H9 (cell line): ENCODE results near the gene DIPK1B. TPM values are rescaled to one million over a fixed set of nuclear protein-coding genes. Genes with fewer than 3 reads are reported as not detected.
A peak's percentile ranks its signal among the peaks of the same experiment; 100 is the strongest.
"Not testable (repeated sequence)": the region's sequence is repeated elsewhere in the genome, so short reads cannot be mapped to it uniquely, and the experiment has no call there.

ENCODE experiments used
- DNase-seq: peaks from one replicate; pipeline ENCODE4 v3.0.0-alpha.2; 2017
- H2AFZ ChIP-seq: one replicate; pipeline ENCODE4 v1.6.1; 2013; ENCODE audit warnings: mild to moderate bottlenecking, low read length, control low read depth, moderate library complexity
- H2AK5ac ChIP-seq: 2 replicates; pipeline ENCODE4 v1.6.1; 2013; ENCODE audit warnings: low read length, control low read depth, mixed read lengths; ENCODE audit not compliant: insufficient read length
- H2BK120ac ChIP-seq: one replicate; pipeline ENCODE4 v1.6.1; 2013; ENCODE audit warnings: low read depth, mild to moderate bottlenecking, low read length, control low read depth, inconsistent platforms; ENCODE audit not compliant: poor library complexity, severe bottlenecking
- H2BK12ac ChIP-seq: 2 replicates; pipeline ENCODE4 v1.6.1; 2013; ENCODE audit warnings: low read length, control low read depth, mixed read lengths, low read depth; ENCODE audit not compliant: insufficient read length
- H2BK15ac ChIP-seq: 2 replicates; pipeline ENCODE4 v1.6.1; 2013; ENCODE audit warnings: low read depth, low read length, control low read depth
- H2BK20ac ChIP-seq: one replicate; pipeline ENCODE4 v1.6.1; 2013; ENCODE audit warnings: low read depth, mild to moderate bottlenecking, low read length, control low read depth, inconsistent platforms; ENCODE audit not compliant: poor library complexity, severe bottlenecking
- H2BK5ac ChIP-seq: 2 replicates; pipeline ENCODE4 v1.6.1; 2013; ENCODE audit warnings: low read length, control low read depth, mixed read lengths; ENCODE audit not compliant: insufficient read length
- H3K14ac ChIP-seq: 2 replicates; pipeline ENCODE4 v1.6.1; 2013; ENCODE audit warnings: low read length, control low read depth; ENCODE audit not compliant: insufficient read depth
- H3K18ac ChIP-seq: 2 replicates; pipeline ENCODE4 v1.6.1; 2013; ENCODE audit warnings: low read depth, mild to moderate bottlenecking, mixed read lengths, low read length, control low read depth; ENCODE audit not compliant: insufficient read length
- H3K23ac ChIP-seq: 2 replicates; pipeline ENCODE4 v1.6.1; 2013; ENCODE audit warnings: low read length, control low read depth, mixed read lengths, low read depth; ENCODE audit not compliant: insufficient read length
- H3K23me2 ChIP-seq: 2 replicates; pipeline ENCODE4 v1.6.1; 2013; ENCODE audit warnings: low read depth, mild to moderate bottlenecking, mixed read lengths, low read length, control low read depth; ENCODE audit not compliant: insufficient read length, poor library complexity, severe bottlenecking
- H3K27ac ChIP-seq: 2 replicates; pipeline ENCODE4 v1.5.1; 2013; ENCODE audit warnings: low read length, control low read depth, mixed read lengths, low read depth; ENCODE audit not compliant: insufficient read length
- H3K27me3 ChIP-seq: 2 replicates; pipeline ENCODE4 v1.6.1; 2013; ENCODE audit warnings: low read length, control low read depth, inconsistent platforms; ENCODE audit not compliant: insufficient read depth
- H3K4ac ChIP-seq: 2 replicates; pipeline ENCODE4 v1.6.1; 2013; ENCODE audit warnings: low read depth, mild to moderate bottlenecking, control low read depth, inconsistent platforms, low read length, moderate library complexity
- H3K4me1 ChIP-seq: 2 replicates; pipeline ENCODE4 v1.6.1; 2013; ENCODE audit warnings: low read length, control low read depth, inconsistent platforms; ENCODE audit not compliant: insufficient read depth
- H3K4me2 ChIP-seq: 2 replicates; pipeline ENCODE4 v1.6.1; 2013; ENCODE audit warnings: low read length, control low read depth, mixed read lengths; ENCODE audit not compliant: insufficient read length, insufficient read depth
- H3K56ac ChIP-seq: 2 replicates; pipeline ENCODE4 v1.6.1; 2013; ENCODE audit warnings: low read depth, mild to moderate bottlenecking, mixed read lengths, low read length, control low read depth; ENCODE audit not compliant: insufficient read length
- H3K79me1 ChIP-seq: 2 replicates; pipeline ENCODE4 v1.6.1; 2013; ENCODE audit warnings: low read depth, mild to moderate bottlenecking, moderate library complexity, low read length, control low read depth, inconsistent platforms; ENCODE audit not compliant: insufficient read depth, poor library complexity, severe bottlenecking
- H3K79me2 ChIP-seq: 2 replicates; pipeline ENCODE4 v1.6.1; 2013; ENCODE audit warnings: low read length, control low read depth, inconsistent platforms; ENCODE audit not compliant: insufficient read depth
- H3K9ac ChIP-seq: 2 replicates; pipeline ENCODE4 v1.6.1; 2013; ENCODE audit warnings: low read length, control low read depth, mixed read lengths; ENCODE audit not compliant: insufficient read length; ENCODE audit errors: extremely low read depth
- H3K9me3 ChIP-seq: one replicate; pipeline ENCODE4 v1.6.1; 2013; ENCODE audit warnings: low read depth, low read length, inconsistent platforms; ENCODE audit not compliant: control insufficient read depth
- H3T11ph ChIP-seq: one replicate; pipeline ENCODE4 v1.6.1; 2013; ENCODE audit warnings: mild to moderate bottlenecking, low read length, control low read depth, inconsistent platforms
- H4K20me1 ChIP-seq: one replicate; pipeline ENCODE4 v1.6.1; 2013; ENCODE audit not compliant: control insufficient read depth, insufficient read length, insufficient read depth
- H4K5ac ChIP-seq: 2 replicates; pipeline ENCODE4 v1.6.1; 2013; ENCODE audit warnings: low read depth, mild to moderate bottlenecking, mixed read lengths, low read length, control low read depth; ENCODE audit not compliant: insufficient read length
- H4K8ac ChIP-seq: replicated peaks from 2 replicates; pipeline ENCODE4 v1.6.1; 2013; ENCODE audit warnings: low read length, control low read depth, mixed read lengths, low read depth; ENCODE audit not compliant: insufficient read length
- H4K91ac ChIP-seq: 2 replicates; pipeline ENCODE4 v1.6.1; 2013; ENCODE audit warnings: low read depth, mild to moderate bottlenecking, moderate library complexity, mixed read lengths, low read length, control low read depth; ENCODE audit not compliant: insufficient read length
- H3K27ac Mint-ChIP-seq, 3 experiments: 2 replicates in 2 of 3; 3 replicates in 1 of 3; pipeline ENCODE4 v1.8.0; 2020 to 2021; ENCODE audit warnings: mixed read lengths in 3 of 3, mild to moderate bottlenecking in 1 of 3, moderate library complexity in 1 of 3
- H3K27me3 Mint-ChIP-seq: 2 replicates; pipeline ENCODE4 v1.8.0; 2021; ENCODE audit warnings: low read depth, mild to moderate bottlenecking, moderate library complexity, mixed read lengths
- H3K36me3 Mint-ChIP-seq, 3 experiments: 2 replicates in 2 of 3; 3 replicates in 1 of 3; pipeline ENCODE4 v1.8.0; 2020 to 2021; ENCODE audit warnings: low read depth in 3 of 3, mixed read lengths in 3 of 3; ENCODE audit not compliant: insufficient read depth in 1 of 3
- H3K4me1 Mint-ChIP-seq, 2 experiments: 2 replicates each; pipeline ENCODE4 v1.8.0; 2020; ENCODE audit warnings: mixed read lengths in 2 of 2
- H3K4me3 Mint-ChIP-seq, 2 experiments: 2 replicates in 1 of 2; 3 replicates in 1 of 2; pipeline ENCODE4 v1.8.0; 2020 to 2021; ENCODE audit warnings: mild to moderate bottlenecking in 2 of 2, mixed read lengths in 2 of 2, moderate library complexity in 1 of 2
- H3K9me3 Mint-ChIP-seq, 2 experiments: 2 replicates in 1 of 2; 3 replicates in 1 of 2; pipeline ENCODE4 v1.8.0; 2020; ENCODE audit warnings: mild to moderate bottlenecking in 2 of 2, mixed read lengths in 2 of 2, moderate library complexity in 1 of 2
- CTCF ChIP-seq: fragments of 200-600 bp; sonication (generic); conservative IDR thresholded peaks from 3 replicates; pipeline ENCODE4 v1.8.0; 2021; ENCODE audit warnings: antibody characterized with exemption, mild to moderate bottlenecking
- WGBS: extraction: QIAGEN DNeasy Blood & Tissue Kit; methylation state at CpG from one replicate; pipeline ENCODE4 v1.1.7; 2013; ENCODE audit warnings: missing lambda C conversion rate, low lambda C conversion rate, mixed read lengths; ENCODE audit not compliant: insufficient read length; ENCODE audit errors: extremely low coverage; 5-methylcytosine and 5-hydroxymethylcytosine counted together
- total RNA-seq: library from RNA; stranded (reverse); gene quantifications from 2 replicates; pipeline ENCODE4 v1.2.1, GENCODE V29; 2021

DIPK1B gene
- total RNA-seq, 1 experiment from 2014 or later, result 40.3 TPM

GRCh38 chr9:136765041-136765440 is 52.7 kb downstream of the DIPK1B start:
- no peak overlapping the region for H3T11ph ChIP-seq
- no peaks in the 10 kb centered on the region for H3K79me2 ChIP-seq
- TF ChIP-seq CTCF, result no peak
- no peaks in the 10 kb centered on the region for H3K79me1 ChIP-seq
- no peak overlapping the region for H4K5ac ChIP-seq
- no peak overlapping the region for H2BK5ac ChIP-seq
- H3K36me3 Mint-ChIP-seq, result no peaks in the 10 kb centered on the region; a peak in 1 of 7 replicates
- peaks cover 22% of the 10 kb centered on the region for H3K27me3 Mint-ChIP-seq
- no peak overlapping the region for H3K27ac ChIP-seq
- no peak overlapping the region for H3K4me3 Mint-ChIP-seq
- H3K9ac ChIP-seq, result no peak overlapping the region
- H3K4ac ChIP-seq, result no peak overlapping the region
- no peak overlapping the region for H2BK15ac ChIP-seq
- no peak overlapping the region for H2BK12ac ChIP-seq
- no CpG with 5 or more reads among the region's 14 CpGs for WGBS
- H3K4me2 ChIP-seq, result no peak overlapping the region
- no peaks in the 10 kb centered on the region for H3K23me2 ChIP-seq
- no peaks in the 10 kb centered on the region for H3K4me1 ChIP-seq
- no peaks in the 10 kb centered on the region for H4K20me1 ChIP-seq
- no peak overlapping the region; the same call in 1 of the 2 replicates for H3K14ac ChIP-seq
- H2AK5ac ChIP-seq, result no peak overlapping the region
- H4K91ac ChIP-seq, result no peak overlapping the region
- no peak overlapping the region for H3K18ac ChIP-seq
- peaks cover 16 to 26% of the 10 kb centered on the region in 2 experiments for H3K4me1 Mint-ChIP-seq
- H2AFZ ChIP-seq, result no peak overlapping the region
- no peak overlapping the region for H3K23ac ChIP-seq
- H3K9me3 ChIP-seq, result no peaks in the 10 kb centered on the region
- DNase-seq, result peak; percentile 27
- no peak overlapping the region for H3K27ac Mint-ChIP-seq
- peaks cover 0 to 5% of the 10 kb centered on the region in 2 experiments; a peak in 1 of 5 replicates for H3K9me3 Mint-ChIP-seq
- no peaks in the 10 kb centered on the region for H3K27me3 ChIP-seq
- H3K56ac ChIP-seq, result no peak overlapping the region
- no peak overlapping the region for H2BK120ac ChIP-seq
- H2BK20ac ChIP-seq, result no peak overlapping the region
- no peak overlapping the region for H4K8ac ChIP-seq

GRCh38 chr9:136765745-136766409 is 53.5 kb downstream of the DIPK1B start:
- not testable (repeated sequence) for H3K79me2 ChIP-seq, H4K5ac ChIP-seq, H2BK5ac ChIP-seq, H2AK5ac ChIP-seq, H3K9ac ChIP-seq, H3K79me1 ChIP-seq, H3K14ac ChIP-seq, H2BK12ac ChIP-seq, H3K27me3 ChIP-seq, DNase-seq, H3K4me1 ChIP-seq, H2BK20ac ChIP-seq, H2BK120ac ChIP-seq, H3K9me3 ChIP-seq, H2BK15ac ChIP-seq, H4K8ac ChIP-seq, H3T11ph ChIP-seq, H3K36me3 Mint-ChIP-seq, H4K20me1 ChIP-seq, H3K9me3 Mint-ChIP-seq, H3K18ac ChIP-seq, H4K91ac ChIP-seq, H3K4me3 Mint-ChIP-seq, H2AFZ ChIP-seq, H3K23me2 ChIP-seq, H3K4ac ChIP-seq, H3K23ac ChIP-seq, H3K27ac ChIP-seq, H3K4me2 ChIP-seq, H3K56ac ChIP-seq
- no CpG with 5 or more reads among the region's 14 CpGs for WGBS
- Mint-ChIP-seq H3K27ac (peak overlapping the region in 1 of 3 experiments; percentile 52; a peak in 1 of 7 replicates), H3K27me3 (peaks cover 22% of the 10 kb centered on the region), H3K4me1 (peaks cover 14 to 22% of the 10 kb centered on the region in 2 experiments)
